Transverse colon (tissue), 3 donors: ENCODE results near the gene TSPAN17.

Experiments used
- CTCF ChIP-seq, 5 experiments: fragments of 200-600 bp in 3 of 5; fragments of 450-650 bp in 2 of 5; sonication (generic) in 3 of 5; IDR thresholded peaks; 1 replicate in 2 of 5; 2 replicates in 3 of 5; pipeline ENCODE4 v1.5.1; 2016 to 2017; ENCODE audit warnings: antibody characterized with exemption in 5 of 5, inconsistent platforms in 3 of 5, mild to moderate bottlenecking in 2 of 5, moderate library complexity in 1 of 5
- POLR2A ChIP-seq: fragments of 450-650 bp; IDR thresholded peaks from one replicate; pipeline ENCODE4 v1.6.1; 2016; ENCODE audit warnings: antibody characterized with exemption, mild to moderate bottlenecking, moderate library complexity

DNA sequence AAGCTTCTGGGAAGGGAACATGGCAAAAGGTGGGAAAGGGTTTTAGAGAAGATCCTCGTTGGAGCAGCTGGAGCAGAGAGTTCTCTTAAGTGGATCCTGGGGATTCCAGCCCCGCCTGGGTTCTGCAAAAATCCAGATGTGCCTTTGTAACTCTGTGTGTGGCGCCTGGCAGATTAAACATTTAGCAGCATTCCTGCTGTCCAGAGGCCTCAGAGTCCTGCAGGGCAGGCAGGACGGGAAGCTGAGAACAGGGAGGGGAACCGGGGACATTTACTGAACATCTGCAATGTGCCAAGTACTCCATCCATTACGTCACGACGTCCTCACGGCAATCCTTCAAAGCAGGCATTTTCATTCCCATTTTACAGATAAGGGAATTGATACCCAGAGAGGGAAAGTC is 10.9 kb upstream of the TSPAN17 start:
- TF ChIP-seq CTCF (IDR thresholded peaks at IDR 0.05) = no peak
- no peak for TF ChIP-seq POLR2A
